Natural killer cell (primary cell): ENCODE data around the gene ANKRD11. TPM values are rescaled to one million over a fixed set of nuclear protein-coding genes. Genes with fewer than 3 reads are reported as not detected.

Experiments
- ATAC-seq, 3 donors: fragments of 150-1000 bp in 2 of 3; fragments of 200-7000 bp in 1 of 3; cut with Tn5 transposase; 1 replicate in 1 of 3; 2 replicates in 2 of 3; pipeline ENCODE4 v1.10.0; 2021; ENCODE audit warnings: mild to moderate bottlenecking in 2 of 3, moderate library complexity in 2 of 3
- DNase-seq, 2 donors: peaks; one replicate each; pipeline versions ENCODE4 v3.0.0 to v3.0.0-alpha.2; 2013 to 2021; ENCODE audit warnings: mixed read lengths in 1 of 2
- H3K27ac ChIP-seq: one replicate; pipeline ENCODE4 v1.5.1; 2013; ENCODE audit warnings: mild to moderate bottlenecking, low read length
- H3K27me3 ChIP-seq: one replicate; pipeline ENCODE4 v1.6.1; 2013; ENCODE audit warnings: low read length; ENCODE audit not compliant: control insufficient read depth, insufficient read depth
- H3K36me3 ChIP-seq: one replicate; pipeline ENCODE4 v1.6.1; 2013; ENCODE audit warnings: low read length; ENCODE audit not compliant: control insufficient read depth, insufficient read depth
- H3K4me1 ChIP-seq: one replicate; pipeline ENCODE4 v1.6.1; 2013; ENCODE audit warnings: low read length; ENCODE audit not compliant: control insufficient read depth, insufficient read depth
- H3K4me3 ChIP-seq: one replicate; pipeline ENCODE4 v1.5.1; 2013; ENCODE audit warnings: low read length
- H3K9me3 ChIP-seq: one replicate; pipeline ENCODE4 v1.6.1; 2013; ENCODE audit warnings: low read length; ENCODE audit not compliant: control insufficient read depth, insufficient read depth
- H3K27ac Mint-ChIP-seq, 2 donors: one replicate each; pipeline ENCODE4 v1.8.0; 2022; ENCODE audit warnings: mild to moderate bottlenecking in 2 of 2, mixed read lengths in 2 of 2, moderate library complexity in 1 of 2
- H3K27me3 Mint-ChIP-seq, 2 donors: one replicate each; pipeline ENCODE4 v1.8.0; 2022; ENCODE audit warnings: low read depth in 2 of 2, mixed read lengths in 2 of 2
- H3K36me3 Mint-ChIP-seq: one replicate; pipeline ENCODE4 v1.8.0; 2022; ENCODE audit warnings: mixed read lengths
- H3K4me1 Mint-ChIP-seq, 2 donors: one replicate each; pipeline ENCODE4 v1.8.0; 2022; ENCODE audit warnings: mixed read lengths in 2 of 2
- H3K4me3 Mint-ChIP-seq: one replicate; pipeline ENCODE4 v1.8.0; 2022; ENCODE audit warnings: mild to moderate bottlenecking, moderate library complexity, mixed read lengths
- H3K9me3 Mint-ChIP-seq, 2 donors: one replicate each; pipeline ENCODE4 v1.8.0; 2022; ENCODE audit warnings: mixed read lengths in 2 of 2
- WGBS: methylation state at CpG from one replicate; pipeline ENCODE4 v1.1.7; 2013; ENCODE audit warnings: missing lambda C conversion rate; ENCODE audit not compliant: insufficient coverage; 5-methylcytosine and 5-hydroxymethylcytosine counted together
- intact Hi-C: fragments of 100-400 bp; cut with micrococcal nuclease; formaldehyde crosslinking; loops from one replicate; pipeline ENCODE4 v1.14.2; 2022
- total RNA-seq, 4 donors: library from RNA; stranded (reverse); fragments of 120-200 nt in 1 of 4; gene quantifications; one replicate each; pipeline versions ENCODE4 v1.2.3 to v1.2.4, GENCODE V29; 2013 to 2022
- TF ChIP-seq, protein P1 (sequence below): fragments of 200-600 bp; IDR thresholded peaks from one replicate; pipeline ENCODE4 v1.8.0; 2022; ENCODE audit warnings: antibody characterized with exemption

ANKRD11 gene
- total RNA-seq, 3 donors from 2014 or later (not counting 1 experiment from before 2014, with no cell fraction given): 230 to 299 (median 287) TPM

DNA sequence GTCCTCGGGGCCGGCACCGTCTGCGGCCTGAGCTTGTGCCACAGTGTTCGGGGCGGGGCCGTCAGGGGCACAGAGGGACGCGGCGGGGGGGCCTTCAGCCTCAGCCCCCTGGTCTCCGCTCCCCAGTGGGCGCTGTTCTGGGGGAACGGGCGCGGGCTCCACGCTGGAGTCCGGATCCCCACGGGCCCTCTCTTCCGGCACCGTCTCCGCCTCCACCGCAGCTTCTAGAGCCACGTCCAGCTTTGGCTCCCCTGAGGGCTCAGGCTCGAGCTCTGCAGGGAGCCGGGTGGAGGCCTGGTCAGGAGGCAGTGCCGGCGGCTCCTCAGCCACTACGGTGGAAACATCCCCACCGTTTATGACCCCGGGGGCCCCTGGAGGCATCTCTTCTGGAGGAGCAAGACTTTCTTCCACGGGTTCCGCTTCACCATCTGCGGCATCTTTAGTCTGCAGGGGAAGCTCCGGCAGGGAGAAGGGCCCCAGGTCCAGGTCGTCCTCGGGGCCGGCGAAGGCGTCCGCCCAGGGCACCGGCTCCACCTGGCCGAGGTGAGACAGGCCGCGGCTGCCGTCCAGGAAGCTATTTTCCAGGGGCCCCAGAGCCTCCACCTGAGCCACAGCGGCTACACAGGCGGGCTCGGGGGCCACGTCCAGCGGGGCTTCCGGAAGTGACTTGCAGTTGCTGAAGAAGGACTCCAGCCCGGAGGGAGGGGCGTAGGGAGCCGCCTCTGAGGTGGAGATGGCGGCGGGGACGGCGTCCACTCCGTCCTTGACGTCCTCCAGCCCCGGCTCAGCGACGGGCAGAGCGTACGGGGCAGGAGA is 210.5 kb downstream of the ANKRD11 start:
- ATAC-seq: no peak
- no peaks in the 10 kb centered on the region for H3K4me1 ChIP-seq
- H3K9me3 Mint-ChIP-seq: no peaks in the 10 kb centered on the region
- H3K4me1 Mint-ChIP-seq: peaks cover 0 to 9% of the 10 kb centered on the region in 2 donors
- no peaks in the 10 kb centered on the region for H3K27me3 ChIP-seq
- no peak overlapping the region for H3K4me3 ChIP-seq
- 97% methylated on average over 65 of the region's 65 CpGs for WGBS
- H3K27ac Mint-ChIP-seq: no peak overlapping the region
- H3K27me3 Mint-ChIP-seq: no peaks in the 10 kb centered on the region
- H3K36me3 ChIP-seq: peaks cover 64% of the 10 kb centered on the region
- no peak overlapping the region for H3K27ac ChIP-seq
- H3K36me3 Mint-ChIP-seq: no peaks in the 10 kb centered on the region
- TF ChIP-seq, protein P1, sequence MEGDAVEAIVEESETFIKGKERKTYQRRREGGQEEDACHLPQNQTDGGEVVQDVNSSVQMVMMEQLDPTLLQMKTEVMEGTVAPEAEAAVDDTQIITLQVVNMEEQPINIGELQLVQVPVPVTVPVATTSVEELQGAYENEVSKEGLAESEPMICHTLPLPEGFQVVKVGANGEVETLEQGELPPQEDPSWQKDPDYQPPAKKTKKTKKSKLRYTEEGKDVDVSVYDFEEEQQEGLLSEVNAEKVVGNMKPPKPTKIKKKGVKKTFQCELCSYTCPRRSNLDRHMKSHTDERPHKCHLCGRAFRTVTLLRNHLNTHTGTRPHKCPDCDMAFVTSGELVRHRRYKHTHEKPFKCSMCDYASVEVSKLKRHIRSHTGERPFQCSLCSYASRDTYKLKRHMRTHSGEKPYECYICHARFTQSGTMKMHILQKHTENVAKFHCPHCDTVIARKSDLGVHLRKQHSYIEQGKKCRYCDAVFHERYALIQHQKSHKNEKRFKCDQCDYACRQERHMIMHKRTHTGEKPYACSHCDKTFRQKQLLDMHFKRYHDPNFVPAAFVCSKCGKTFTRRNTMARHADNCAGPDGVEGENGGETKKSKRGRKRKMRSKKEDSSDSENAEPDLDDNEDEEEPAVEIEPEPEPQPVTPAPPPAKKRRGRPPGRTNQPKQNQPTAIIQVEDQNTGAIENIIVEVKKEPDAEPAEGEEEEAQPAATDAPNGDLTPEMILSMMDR: no peak
- no peak overlapping the region for H3K4me3 Mint-ChIP-seq
- intact Hi-C loops: no loop called here
- no peaks in the 10 kb centered on the region for H3K9me3 ChIP-seq
- DNase-seq: no peak

- intact Hi-C loops: no loop called here
- Mint-ChIP-seq H3K27ac (no peak overlapping the region), H3K4me3 (no peak overlapping the region), H3K27me3 (no peaks in the 10 kb centered on the region), H3K36me3 (no peaks in the 10 kb centered on the region), H3K9me3 (no peaks in the 10 kb centered on the region), H3K4me1 (peaks cover 0 to 12% of the 10 kb centered on the region in 2 donors)
- H3K36me3 ChIP-seq: peaks cover 65% of the 10 kb centered on the region
- 96% methylated on average over 36 of the region's 36 CpGs for WGBS
- H3K4me3 ChIP-seq: no peak overlapping the region
- H3K9me3 ChIP-seq: no peaks in the 10 kb centered on the region
- DNase-seq (no peak), ATAC-seq (no peak)
- H3K4me1 ChIP-seq: no peaks in the 10 kb centered on the region
- no peak overlapping the region for H3K27ac ChIP-seq
- TF ChIP-seq, protein P1: no peak
- no peaks in the 10 kb centered on the region for H3K27me3 ChIP-seq
Measured at GRCh38 chr16:89278441-89279240, 211.7 kb downstream of the ANKRD11 start.

DNA sequence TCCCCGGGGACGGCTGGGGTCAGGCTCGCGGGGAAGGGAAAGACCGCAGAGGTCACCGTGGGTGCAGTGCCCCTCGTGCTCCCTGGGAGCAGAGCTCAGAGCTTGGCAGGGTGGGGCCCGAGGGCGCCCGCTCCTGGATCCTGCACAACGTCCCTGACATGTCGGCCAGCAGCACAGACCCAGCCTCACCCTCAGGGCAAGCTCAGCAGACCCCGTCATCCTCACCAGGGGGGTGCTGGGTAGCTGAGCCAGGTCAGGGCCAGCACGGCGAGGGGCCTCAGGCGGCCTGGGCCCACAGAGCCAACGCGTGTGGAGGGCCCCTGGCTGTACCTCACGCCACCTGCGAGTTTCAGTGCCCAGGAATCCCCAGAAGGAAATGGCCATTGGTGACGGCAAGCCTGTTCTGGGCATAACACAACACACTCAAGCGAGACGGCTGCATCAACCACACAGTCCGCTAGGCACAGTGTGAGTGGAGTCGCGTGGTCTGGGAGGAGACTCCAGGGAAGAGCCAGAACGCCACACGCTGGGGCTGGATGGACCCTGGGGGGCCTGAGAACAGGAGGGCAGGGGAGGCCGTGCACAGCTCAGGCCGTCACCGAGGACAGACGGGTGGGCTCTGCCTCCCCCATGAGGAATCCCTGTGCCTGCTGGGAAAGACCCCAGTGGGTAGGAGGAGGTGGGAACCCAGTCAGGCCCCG is 212.6 kb downstream of the ANKRD11 start:
- Mint-ChIP-seq H3K36me3 (no peaks in the 10 kb centered on the region), H3K4me1 (peaks cover 0 to 14% of the 10 kb centered on the region in 2 donors), H3K27me3 (no peaks in the 10 kb centered on the region), H3K4me3 (no peak overlapping the region), H3K9me3 (no peaks in the 10 kb centered on the region), H3K27ac (no peak overlapping the region)
- Histone ChIP-seq H3K9me3 (no peaks in the 10 kb centered on the region), H3K27ac (no peak overlapping the region), H3K4me1 (no peaks in the 10 kb centered on the region), H3K36me3 (peaks cover 69% of the 10 kb centered on the region), H3K4me3 (no peak overlapping the region), H3K27me3 (no peaks in the 10 kb centered on the region)
- ATAC-seq (no peak), DNase-seq (no peak)
- TF ChIP-seq, protein P1: no peak
- intact Hi-C loops: no loop called here
- 92% methylated on average over 33 of the region's 33 CpGs for WGBS
